SK-N-SH treated with all-trans-retinoic acid at 6 μM for 48 hours (cell line): ENCODE results near the gene PSMB8.

Experiments used
- ATAC-seq: fragments of 200-7000 bp; cut with Tn5 transposase; 3 replicates; pipeline ENCODE4 v1.9.1; 2020; ENCODE audit warnings: mild to moderate bottlenecking, moderate library complexity
- ARNTL ChIP-seq: fragments of 450-650 bp; formaldehyde crosslinking; IDR thresholded peaks from 2 replicates; pipeline ENCODE4 v1.5.0; 2020; ENCODE audit warnings: low read depth, mild to moderate bottlenecking, moderate library complexity, borderline replicate concordance
- BACH2 ChIP-seq: fragments of 250-450 bp; sonication (Bioruptor Pico); IDR thresholded peaks from 2 replicates; pipeline ENCODE4 v1.9.0; 2021; ENCODE audit warnings: mild to moderate bottlenecking, borderline replicate concordance
- CSDC2 ChIP-seq: fragments of 250-450 bp; sonication (Bioruptor Pico); IDR thresholded peaks from 2 replicates; pipeline ENCODE4 v1.5.0; 2020; ENCODE audit warnings: mild to moderate bottlenecking, moderate library complexity
- ESRRG ChIP-seq: fragments of 250-450 bp; sonication (Bioruptor Pico); IDR thresholded peaks from 2 replicates; pipeline ENCODE4 v1.6.1; 2021; ENCODE audit warnings: mild to moderate bottlenecking
- GLIS3 ChIP-seq: fragments of 250-450 bp; sonication (Bioruptor Pico); IDR thresholded peaks from 2 replicates; pipeline ENCODE4 v1.5.0; 2020; ENCODE audit warnings: mild to moderate bottlenecking, moderate library complexity
- ISL1 ChIP-seq: fragments of 250-450 bp; sonication (Bioruptor Pico); IDR thresholded peaks from 2 replicates; pipeline ENCODE4 v2.1.2; 2022; ENCODE audit warnings: mild to moderate bottlenecking, moderate library complexity
- OSR1 ChIP-seq: fragments of 250-450 bp; sonication (Bioruptor Pico); IDR thresholded peaks from 2 replicates; pipeline ENCODE4 v1.8.0; 2022; ENCODE audit warnings: moderate library complexity, mild to moderate bottlenecking, inconsistent platforms
- PPARA ChIP-seq: fragments of 250-450 bp; sonication (Bioruptor Pico); IDR thresholded peaks from 2 replicates; pipeline ENCODE4 v1.5.0; 2020; ENCODE audit warnings: mild to moderate bottlenecking, borderline replicate concordance
- SNAI2 ChIP-seq: fragments of 250-450 bp; sonication (Bioruptor Pico); IDR thresholded peaks from 2 replicates; pipeline ENCODE4 v1.5.0; 2020; ENCODE audit warnings: mild to moderate bottlenecking, moderate library complexity
- ZC3H10 ChIP-seq: fragments of 250-450 bp; sonication (Bioruptor Pico); IDR thresholded peaks from 2 replicates; pipeline ENCODE4 v1.5.1; 2021; ENCODE audit warnings: mild to moderate bottlenecking, moderate library complexity
- ZFP3 ChIP-seq: fragments of 250-450 bp; sonication (Bioruptor Pico); IDR thresholded peaks from 2 replicates; pipeline ENCODE4 v1.5.0; 2020; ENCODE audit warnings: mild to moderate bottlenecking, moderate library complexity
- ZFP30 ChIP-seq: fragments of 450-650 bp; formaldehyde crosslinking; IDR thresholded peaks from 2 replicates; pipeline ENCODE4 v1.5.0; 2022; ENCODE audit warnings: mild to moderate bottlenecking, moderate library complexity
- ZNF565 ChIP-seq: fragments of 450-650 bp; formaldehyde crosslinking; conservative IDR thresholded peaks from 2 replicates; pipeline ENCODE4 v1.5.0; 2020; ENCODE audit warnings: low read depth, mild to moderate bottlenecking, moderate library complexity
- ZNF70 ChIP-seq: fragments of 450-650 bp; formaldehyde crosslinking; IDR thresholded peaks from 2 replicates; pipeline ENCODE4 v1.5.0; 2020; ENCODE audit warnings: mild to moderate bottlenecking, moderate library complexity
- ZNF8 ChIP-seq: fragments of 450-650 bp; formaldehyde crosslinking; IDR thresholded peaks from 2 replicates; pipeline ENCODE4 v1.5.0; 2020; ENCODE audit warnings: mild to moderate bottlenecking, moderate library complexity
- TF ChIP-seq, protein P1 (sequence below): fragments of 250-450 bp; sonication (Bioruptor Pico); IDR thresholded peaks from 2 replicates; pipeline ENCODE4 v1.5.1; 2020; ENCODE audit warnings: low read depth, mild to moderate bottlenecking, moderate library complexity
- TF ChIP-seq, protein P2 (sequence below): fragments of 250-450 bp; sonication (Bioruptor Pico); IDR thresholded peaks from 2 replicates; pipeline ENCODE4 v1.8.0; 2020; ENCODE audit warnings: mild to moderate bottlenecking, moderate library complexity, borderline replicate concordance
- TF ChIP-seq, protein P3 (sequence below): fragments of 250-450 bp; sonication (Bioruptor Pico); IDR thresholded peaks from 2 replicates; pipeline ENCODE4 v1.8.0; 2021; ENCODE audit warnings: low read depth, mild to moderate bottlenecking, moderate library complexity, borderline replicate concordance
- TF ChIP-seq, protein P4 (sequence below): fragments of 250-450 bp; sonication (Bioruptor Pico); IDR thresholded peaks from 2 replicates; pipeline ENCODE4 v1.5.1; 2021; ENCODE audit warnings: mild to moderate bottlenecking, moderate library complexity
- TF ChIP-seq, protein P5 (sequence below): fragments of 250-450 bp; sonication (Bioruptor Pico); IDR thresholded peaks from 2 replicates; pipeline ENCODE4 v1.5.0; 2020; ENCODE audit warnings: mild to moderate bottlenecking, moderate library complexity

The PSMB8 gene

DNA sequence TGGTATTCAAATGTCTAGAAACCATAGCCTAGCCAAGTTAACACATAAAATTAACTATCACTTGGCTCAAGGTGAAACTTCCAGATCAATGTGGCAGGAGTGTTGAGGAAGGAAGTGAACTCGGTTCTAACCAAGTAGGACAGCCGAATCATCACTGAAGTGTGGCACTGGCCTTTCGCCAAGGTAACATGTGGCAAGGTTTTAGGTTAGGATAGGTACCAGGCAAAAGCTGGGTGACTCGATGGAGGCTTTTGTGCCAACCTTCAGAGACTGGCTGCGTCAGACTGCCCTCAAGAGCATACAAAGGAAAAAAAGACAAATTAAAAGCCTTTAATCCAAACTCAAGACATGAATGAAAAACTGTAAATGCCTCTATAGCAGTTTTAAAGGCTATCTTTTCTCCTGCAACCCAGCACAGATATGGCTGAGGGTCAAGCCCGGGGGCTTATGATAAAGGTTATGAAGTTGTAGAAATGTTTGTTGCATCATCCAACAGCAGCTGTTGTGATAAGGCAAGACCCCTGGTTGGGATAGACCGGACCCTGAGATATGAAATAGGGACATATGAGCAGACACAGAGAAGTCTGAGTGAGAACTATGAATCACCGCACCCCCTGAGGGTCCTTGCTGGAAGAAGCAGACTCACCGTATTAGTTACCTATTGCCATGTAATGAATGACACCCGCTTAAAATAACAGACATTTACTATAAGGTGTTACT, 22.0 kb upstream of the PSMB8 start (continued):
- TF ChIP-seq GLIS3: no peak
- TF ChIP-seq, protein P1, sequence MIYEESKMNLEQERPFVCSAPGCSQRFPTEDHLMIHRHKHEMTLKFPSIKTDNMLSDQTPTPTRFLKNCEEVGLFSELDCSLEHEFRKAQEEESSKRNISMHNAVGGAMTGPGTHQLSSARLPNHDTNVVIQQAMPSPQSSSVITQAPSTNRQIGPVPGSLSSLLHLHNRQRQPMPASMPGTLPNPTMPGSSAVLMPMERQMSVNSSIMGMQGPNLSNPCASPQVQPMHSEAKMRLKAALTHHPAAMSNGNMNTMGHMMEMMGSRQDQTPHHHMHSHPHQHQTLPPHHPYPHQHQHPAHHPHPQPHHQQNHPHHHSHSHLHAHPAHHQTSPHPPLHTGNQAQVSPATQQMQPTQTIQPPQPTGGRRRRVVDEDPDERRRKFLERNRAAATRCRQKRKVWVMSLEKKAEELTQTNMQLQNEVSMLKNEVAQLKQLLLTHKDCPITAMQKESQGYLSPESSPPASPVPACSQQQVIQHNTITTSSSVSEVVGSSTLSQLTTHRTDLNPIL (CRISPR knock-in tag): no peak
- TF ChIP-seq ZNF565: no peak
- no peak for TF ChIP-seq OSR1
- TF ChIP-seq, protein P2, sequence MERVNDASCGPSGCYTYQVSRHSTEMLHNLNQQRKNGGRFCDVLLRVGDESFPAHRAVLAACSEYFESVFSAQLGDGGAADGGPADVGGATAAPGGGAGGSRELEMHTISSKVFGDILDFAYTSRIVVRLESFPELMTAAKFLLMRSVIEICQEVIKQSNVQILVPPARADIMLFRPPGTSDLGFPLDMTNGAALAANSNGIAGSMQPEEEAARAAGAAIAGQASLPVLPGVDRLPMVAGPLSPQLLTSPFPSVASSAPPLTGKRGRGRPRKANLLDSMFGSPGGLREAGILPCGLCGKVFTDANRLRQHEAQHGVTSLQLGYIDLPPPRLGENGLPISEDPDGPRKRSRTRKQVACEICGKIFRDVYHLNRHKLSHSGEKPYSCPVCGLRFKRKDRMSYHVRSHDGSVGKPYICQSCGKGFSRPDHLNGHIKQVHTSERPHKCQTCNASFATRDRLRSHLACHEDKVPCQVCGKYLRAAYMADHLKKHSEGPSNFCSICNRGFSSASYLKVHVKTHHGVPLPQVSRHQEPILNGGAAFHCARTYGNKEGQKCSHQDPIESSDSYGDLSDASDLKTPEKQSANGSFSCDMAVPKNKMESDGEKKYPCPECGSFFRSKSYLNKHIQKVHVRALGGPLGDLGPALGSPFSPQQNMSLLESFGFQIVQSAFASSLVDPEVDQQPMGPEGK (CRISPR knock-in tag): no peak
- no peak for TF ChIP-seq ESRRG

DNA sequence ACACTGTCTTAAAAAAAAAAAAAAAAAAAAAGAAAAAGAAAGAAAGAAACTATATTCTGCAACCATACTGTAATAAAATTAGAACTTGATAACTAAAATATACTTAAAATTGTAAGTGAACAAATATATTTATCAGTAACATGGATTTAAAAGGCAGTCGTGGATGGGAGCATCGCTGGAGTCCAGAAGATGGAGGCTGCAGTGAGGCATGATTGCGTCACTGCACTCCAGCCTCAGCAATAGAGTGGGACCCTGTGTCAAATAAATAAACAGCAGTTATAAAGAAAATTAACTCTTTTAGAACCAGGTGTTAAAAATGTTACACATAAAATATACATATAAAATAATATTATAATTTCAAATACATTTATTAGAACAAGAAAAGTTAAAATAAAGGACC, 18.9 kb upstream of the PSMB8 start:
- no peak for TF ChIP-seq SNAI2 (CRISPR knock-in tag)
- no peak for TF ChIP-seq ESRRG
- TF ChIP-seq ZFP30: no peak
- TF ChIP-seq, protein P1 (CRISPR knock-in tag): no peak
- no peak for TF ChIP-seq CSDC2 (CRISPR knock-in tag)
- TF ChIP-seq, protein P3, sequence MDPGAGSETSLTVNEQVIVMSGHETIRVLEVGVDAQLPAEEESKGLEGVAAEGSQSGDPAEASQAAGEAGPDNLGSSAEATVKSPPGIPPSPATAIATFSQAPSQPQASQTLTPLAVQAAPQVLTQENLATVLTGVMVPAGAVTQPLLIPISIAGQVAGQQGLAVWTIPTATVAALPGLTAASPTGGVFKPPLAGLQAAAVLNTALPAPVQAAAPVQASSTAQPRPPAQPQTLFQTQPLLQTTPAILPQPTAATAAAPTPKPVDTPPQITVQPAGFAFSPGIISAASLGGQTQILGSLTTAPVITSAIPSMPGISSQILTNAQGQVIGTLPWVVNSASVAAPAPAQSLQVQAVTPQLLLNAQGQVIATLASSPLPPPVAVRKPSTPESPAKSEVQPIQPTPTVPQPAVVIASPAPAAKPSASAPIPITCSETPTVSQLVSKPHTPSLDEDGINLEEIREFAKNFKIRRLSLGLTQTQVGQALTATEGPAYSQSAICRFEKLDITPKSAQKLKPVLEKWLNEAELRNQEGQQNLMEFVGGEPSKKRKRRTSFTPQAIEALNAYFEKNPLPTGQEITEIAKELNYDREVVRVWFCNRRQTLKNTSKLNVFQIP (CRISPR knock-in tag): no peak
- TF ChIP-seq ARNTL (CRISPR knock-in tag): no peak
- TF ChIP-seq ZNF565: no peak
- TF ChIP-seq, all 23 proteins: peak for 0
- ATAC-seq: no peak

DNA sequence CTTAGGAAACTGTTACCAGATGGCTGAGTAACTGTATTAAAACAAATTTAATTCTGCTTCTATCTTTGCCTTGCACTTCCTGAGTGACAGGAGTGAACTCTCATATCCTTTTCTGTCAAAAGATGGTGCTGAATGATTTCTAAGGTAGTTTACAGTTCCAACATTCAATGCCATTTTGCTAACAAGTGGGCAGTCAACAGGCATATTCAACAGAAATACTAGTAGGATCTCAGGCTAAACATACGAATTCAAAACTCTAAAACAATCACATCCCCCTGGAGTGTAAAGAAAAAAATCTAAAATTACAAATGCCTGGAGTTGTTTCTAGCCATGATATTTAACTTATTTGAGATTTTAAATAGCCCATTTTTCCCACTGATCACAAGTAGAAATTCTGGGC, 16.8 kb upstream of the PSMB8 start:
- no peak for TF ChIP-seq BACH2 (CRISPR knock-in tag)
- TF ChIP-seq, all 23 proteins: peak for 0
- ATAC-seq: no peak

DNA sequence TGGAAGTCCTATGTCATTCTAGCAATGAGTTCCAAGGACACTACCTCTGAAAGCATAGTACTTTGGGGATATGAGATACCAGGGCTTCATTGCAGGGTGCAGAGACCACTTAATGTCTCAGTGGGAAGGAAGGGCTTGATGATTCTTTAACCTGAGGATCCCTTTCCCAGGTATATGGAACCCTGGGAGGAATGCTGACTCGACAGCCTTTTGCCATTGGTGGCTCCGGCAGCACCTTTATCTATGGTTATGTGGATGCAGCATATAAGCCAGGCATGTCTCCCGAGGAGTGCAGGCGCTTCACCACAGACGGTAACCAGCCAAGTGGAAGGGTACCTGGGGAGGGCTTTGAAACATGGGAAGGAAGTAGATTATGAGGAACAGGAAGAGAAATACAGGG, 14.3 kb upstream of the PSMB8 start:
- ATAC-seq: no peak
- TF ChIP-seq, protein P1 (CRISPR knock-in tag): no peak
- TF ChIP-seq, protein P4, sequence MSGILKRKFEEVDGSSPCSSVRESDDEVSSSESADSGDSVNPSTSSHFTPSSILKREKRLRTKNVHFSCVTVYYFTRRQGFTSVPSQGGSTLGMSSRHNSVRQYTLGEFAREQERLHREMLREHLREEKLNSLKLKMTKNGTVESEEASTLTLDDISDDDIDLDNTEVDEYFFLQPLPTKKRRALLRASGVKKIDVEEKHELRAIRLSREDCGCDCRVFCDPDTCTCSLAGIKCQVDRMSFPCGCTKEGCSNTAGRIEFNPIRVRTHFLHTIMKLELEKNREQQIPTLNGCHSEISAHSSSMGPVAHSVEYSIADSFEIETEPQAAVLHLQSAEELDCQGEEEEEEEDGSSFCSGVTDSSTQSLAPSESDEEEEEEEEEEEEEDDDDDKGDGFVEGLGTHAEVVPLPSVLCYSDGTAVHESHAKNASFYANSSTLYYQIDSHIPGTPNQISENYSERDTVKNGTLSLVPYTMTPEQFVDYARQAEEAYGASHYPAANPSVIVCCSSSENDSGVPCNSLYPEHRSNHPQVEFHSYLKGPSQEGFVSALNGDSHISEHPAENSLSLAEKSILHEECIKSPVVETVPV (CRISPR knock-in tag): no peak
- TF ChIP-seq, protein P5, sequence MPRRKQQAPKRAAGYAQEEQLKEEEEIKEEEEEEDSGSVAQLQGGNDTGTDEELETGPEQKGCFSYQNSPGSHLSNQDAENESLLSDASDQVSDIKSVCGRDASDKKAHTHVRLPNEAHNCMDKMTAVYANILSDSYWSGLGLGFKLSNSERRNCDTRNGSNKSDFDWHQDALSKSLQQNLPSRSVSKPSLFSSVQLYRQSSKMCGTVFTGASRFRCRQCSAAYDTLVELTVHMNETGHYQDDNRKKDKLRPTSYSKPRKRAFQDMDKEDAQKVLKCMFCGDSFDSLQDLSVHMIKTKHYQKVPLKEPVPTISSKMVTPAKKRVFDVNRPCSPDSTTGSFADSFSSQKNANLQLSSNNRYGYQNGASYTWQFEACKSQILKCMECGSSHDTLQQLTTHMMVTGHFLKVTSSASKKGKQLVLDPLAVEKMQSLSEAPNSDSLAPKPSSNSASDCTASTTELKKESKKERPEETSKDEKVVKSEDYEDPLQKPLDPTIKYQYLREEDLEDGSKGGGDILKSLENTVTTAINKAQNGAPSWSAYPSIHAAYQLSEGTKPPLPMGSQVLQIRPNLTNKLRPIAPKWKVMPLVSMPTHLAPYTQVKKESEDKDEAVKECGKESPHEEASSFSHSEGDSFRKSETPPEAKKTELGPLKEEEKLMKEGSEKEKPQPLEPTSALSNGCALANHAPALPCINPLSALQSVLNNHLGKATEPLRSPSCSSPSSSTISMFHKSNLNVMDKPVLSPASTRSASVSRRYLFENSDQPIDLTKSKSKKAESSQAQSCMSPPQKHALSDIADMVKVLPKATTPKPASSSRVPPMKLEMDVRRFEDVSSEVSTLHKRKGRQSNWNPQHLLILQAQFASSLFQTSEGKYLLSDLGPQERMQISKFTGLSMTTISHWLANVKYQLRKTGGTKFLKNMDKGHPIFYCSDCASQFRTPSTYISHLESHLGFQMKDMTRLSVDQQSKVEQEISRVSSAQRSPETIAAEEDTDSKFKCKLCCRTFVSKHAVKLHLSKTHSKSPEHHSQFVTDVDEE (CRISPR knock-in tag): no peak
- no peak for TF ChIP-seq ZFP3 (CRISPR knock-in tag)
- TF ChIP-seq ZNF8 (CRISPR knock-in tag): no peak
- TF ChIP-seq, protein P3 (CRISPR knock-in tag): no peak
- no peak for TF ChIP-seq OSR1
- no peak for TF ChIP-seq ZC3H10 (CRISPR knock-in tag)
- no peak for TF ChIP-seq GLIS3
- no peak for TF ChIP-seq ISL1 (CRISPR knock-in tag)
- no peak for TF ChIP-seq ZNF565
- no peak for TF ChIP-seq ZNF70
- no peak for TF ChIP-seq ESRRG
- no peak for TF ChIP-seq ZFP30
- no peak for TF ChIP-seq BACH2 (CRISPR knock-in tag)
- TF ChIP-seq PPARA: no peak
